Activated B cell treated with CpG ODN at 0.5 μM for 24 hours (primary cell): ENCODE measurements around the gene REEP6. TPM values are rescaled to one million over a fixed set of nuclear protein-coding genes. Genes with fewer than 3 reads are reported as not detected.
A peak's percentile ranks its signal among the peaks of the same experiment; 100 is the strongest.

Source experiments
- ATAC-seq: fragments of 200-7000 bp; cut with Tn5 transposase; one replicate; pipeline ENCODE4 v1.10.0; 2021; ENCODE audit warnings: low read depth, mild to moderate bottlenecking, moderate library complexity
- CTCF ChIA-PET: fragments of 350-600 bp; sonication (Branson Sonifier 250); formaldehyde crosslinking; loops from one replicate; lab custom pipeline; 2021; ENCODE audit warnings: antibody characterized with exemption; lab: Charles Lee
- POLR2A ChIA-PET: fragments of 350-600 bp; sonication (Branson Sonifier 250); formaldehyde crosslinking; loops from one replicate; lab custom pipeline; 2021; ENCODE audit warnings: antibody characterized with exemption; lab: Charles Lee
- DNase-seq: peaks from one replicate; pipeline ENCODE4 v3.0.0; 2022
- H3K27ac Mint-ChIP-seq: one replicate; pipeline ENCODE4 v1.8.0; 2020; ENCODE audit warnings: mixed read lengths
- H3K27me3 Mint-ChIP-seq: one replicate; pipeline ENCODE4 v1.8.0; 2021; ENCODE audit warnings: mixed read lengths
- H3K36me3 Mint-ChIP-seq: one replicate; pipeline ENCODE4 v1.8.0; 2021; ENCODE audit warnings: low read depth, mixed read lengths
- H3K4me1 Mint-ChIP-seq: one replicate; pipeline ENCODE4 v1.8.0; 2021; ENCODE audit warnings: mixed read lengths
- H3K4me3 Mint-ChIP-seq: one replicate; pipeline ENCODE4 v1.8.0; 2020; ENCODE audit warnings: mild to moderate bottlenecking, mixed read lengths
- H3K9me3 Mint-ChIP-seq: one replicate; pipeline ENCODE4 v1.8.0; 2020; ENCODE audit warnings: mixed read lengths
- intact Hi-C: fragments of 100-400 bp; cut with micrococcal nuclease; formaldehyde crosslinking; loops from one replicate; pipeline ENCODE4 v1.15.1; 2024
- total RNA-seq: library from RNA; stranded (reverse); gene quantifications from 2 replicates; pipeline ENCODE4 v1.2.3, GENCODE V29; 2022
- TF ChIP-seq, protein P1 (sequence below): fragments of 200-600 bp; IDR thresholded peaks from one replicate; pipeline ENCODE4 v1.8.0; 2022; ENCODE audit warnings: antibody characterized with exemption, mild to moderate bottlenecking

Gene REEP6
- total RNA-seq, 1 donor from 2014 or later, result 1.1 TPM

GRCh38 chr19:1512671-1513498 lies 21.9 kb downstream of the REEP6 start, which contains the start of gene ADAMTSL5:
Gene ADAMTSL5, minus strand, starts transcription at chr19:1513019. Its CDS starts 2,076 bp downstream, at chr19:1510943.
- Mint-ChIP-seq H3K4me3 (peak within 1 kb of the TSS; percentile 24), H3K4me1 (peaks cover 7% of the 10 kb centered on the region), H3K9me3 (no peaks in the 10 kb centered on the region), H3K27ac (peak within 1 kb of the TSS; percentile 0), H3K27me3 (peaks cover 36% of the 10 kb centered on the region), H3K36me3 (no peaks in the 10 kb centered on the region)
- DNase-seq (peak; percentile 39), ATAC-seq (peak; percentile 73)
- TF ChIP-seq, protein P1, sequence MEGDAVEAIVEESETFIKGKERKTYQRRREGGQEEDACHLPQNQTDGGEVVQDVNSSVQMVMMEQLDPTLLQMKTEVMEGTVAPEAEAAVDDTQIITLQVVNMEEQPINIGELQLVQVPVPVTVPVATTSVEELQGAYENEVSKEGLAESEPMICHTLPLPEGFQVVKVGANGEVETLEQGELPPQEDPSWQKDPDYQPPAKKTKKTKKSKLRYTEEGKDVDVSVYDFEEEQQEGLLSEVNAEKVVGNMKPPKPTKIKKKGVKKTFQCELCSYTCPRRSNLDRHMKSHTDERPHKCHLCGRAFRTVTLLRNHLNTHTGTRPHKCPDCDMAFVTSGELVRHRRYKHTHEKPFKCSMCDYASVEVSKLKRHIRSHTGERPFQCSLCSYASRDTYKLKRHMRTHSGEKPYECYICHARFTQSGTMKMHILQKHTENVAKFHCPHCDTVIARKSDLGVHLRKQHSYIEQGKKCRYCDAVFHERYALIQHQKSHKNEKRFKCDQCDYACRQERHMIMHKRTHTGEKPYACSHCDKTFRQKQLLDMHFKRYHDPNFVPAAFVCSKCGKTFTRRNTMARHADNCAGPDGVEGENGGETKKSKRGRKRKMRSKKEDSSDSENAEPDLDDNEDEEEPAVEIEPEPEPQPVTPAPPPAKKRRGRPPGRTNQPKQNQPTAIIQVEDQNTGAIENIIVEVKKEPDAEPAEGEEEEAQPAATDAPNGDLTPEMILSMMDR, result no peak
- ChIA-PET POLR2A (no interaction called here), CTCF (no interaction called here)
- intact Hi-C loops, result loop anchor here (2.0 kb wide), 2 partner anchors 42 to 74 kb away; partner anchors contain the start of gene RPS15

DNA sequence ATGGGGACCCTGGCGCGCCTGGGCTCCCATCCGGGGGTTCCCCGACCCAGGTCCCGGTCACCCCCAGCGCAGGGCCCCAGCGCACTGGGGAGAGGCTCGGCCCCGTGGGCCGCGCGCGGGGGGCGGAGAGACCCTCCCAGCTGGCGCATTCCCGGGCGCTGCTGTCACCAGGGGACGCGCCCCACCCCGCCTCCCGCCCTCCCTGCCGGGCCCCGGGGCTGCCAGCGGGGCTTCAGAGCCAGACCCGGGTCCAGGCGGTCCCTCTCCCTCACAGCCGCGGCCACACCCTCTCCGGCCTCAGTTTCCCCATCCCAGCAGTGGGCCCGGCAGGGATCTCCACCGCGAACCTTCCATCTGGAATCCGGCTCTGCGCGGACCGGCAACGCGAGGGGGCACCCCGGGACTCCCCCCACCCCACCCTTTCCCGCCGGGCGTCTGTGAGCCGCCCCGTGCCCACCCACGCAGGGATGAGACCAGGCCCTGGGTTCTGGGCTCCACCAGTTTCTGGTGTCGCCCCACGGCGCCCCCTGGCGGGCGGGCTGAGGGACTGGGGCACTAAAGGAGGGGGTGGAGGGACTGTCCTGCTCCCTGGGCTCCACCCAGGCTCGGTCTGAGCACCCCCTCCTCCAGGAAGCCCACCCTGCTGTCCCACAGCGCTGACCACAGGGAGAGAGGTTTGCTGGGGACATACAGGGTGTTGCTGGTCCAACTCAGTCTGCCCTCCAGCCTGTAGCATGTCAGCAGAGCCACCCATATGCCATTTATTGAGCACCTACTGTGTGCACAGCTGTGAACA lies 22.7 kb downstream of the REEP6 start:
- no peak overlapping the region for H3K27ac Mint-ChIP-seq
- ATAC-seq, result peak; percentile 57
- ChIA-PET CTCF (no interaction called here), POLR2A (interaction anchor here (0.7 kb wide), 1 partner anchor 244 kb away, joined by 9 read pairs; no protein-coding TSS in a partner anchor)
- H3K9me3 Mint-ChIP-seq, result no peaks in the 10 kb centered on the region
- H3K4me3 Mint-ChIP-seq, result no peak overlapping the region
- H3K4me1 Mint-ChIP-seq, result peaks cover 5% of the 10 kb centered on the region
- peak; percentile 51 for DNase-seq
- peaks cover 43% of the 10 kb centered on the region for H3K27me3 Mint-ChIP-seq
- intact Hi-C loops, result loop anchor here (2.0 kb wide), 3 partner anchors 41 to 75 kb away; partner anchors contain the start of gene RPS15
- TF ChIP-seq, protein P1, result no peak
- no peaks in the 10 kb centered on the region for H3K36me3 Mint-ChIP-seq

DNA sequence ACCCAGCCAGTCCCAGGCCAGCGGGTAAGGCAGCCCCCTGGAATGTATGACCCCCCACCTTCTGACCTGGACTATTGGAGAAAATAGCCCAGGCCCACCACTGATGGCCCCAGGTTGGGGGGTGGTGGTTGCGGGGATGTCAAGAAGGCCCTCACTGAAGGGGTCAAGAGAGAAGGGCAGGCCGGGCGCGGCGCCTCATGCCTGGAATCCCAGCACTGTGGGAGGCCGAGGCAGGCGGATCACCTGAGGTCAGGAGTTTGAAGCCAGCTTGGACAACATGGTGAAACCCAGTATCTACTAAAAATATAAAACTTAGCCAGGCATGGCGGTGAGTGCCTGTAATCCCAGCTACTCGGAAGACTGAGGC lies 23.3 kb downstream of the REEP6 start:
- H3K27me3 Mint-ChIP-seq, result peaks cover 44% of the 10 kb centered on the region
- H3K9me3 Mint-ChIP-seq, result no peaks in the 10 kb centered on the region
- peaks cover 5% of the 10 kb centered on the region for H3K4me1 Mint-ChIP-seq
- no peaks in the 10 kb centered on the region for H3K36me3 Mint-ChIP-seq
- no peak overlapping the region for H3K27ac Mint-ChIP-seq
- no peak overlapping the region for H3K4me3 Mint-ChIP-seq
- no peak for ATAC-seq
- ChIA-PET CTCF (no interaction called here), POLR2A (interaction anchor here (0.7 kb wide), 1 partner anchor 245 kb away, joined by 9 read pairs; no protein-coding TSS in a partner anchor)
- DNase-seq, result no peak
- intact Hi-C loops, result loop anchor here (2.0 kb wide), 1 partner anchor 41 kb away; no protein-coding TSS in a partner anchor
- TF ChIP-seq, protein P1, result no peak

- H3K27me3 Mint-ChIP-seq, result peaks cover 39% of the 10 kb centered on the region
- intact Hi-C loops, result loop anchor here (2.0 kb wide), 1 partner anchor 40 kb away; no protein-coding TSS in a partner anchor
- H3K4me1 Mint-ChIP-seq, result peaks cover 5% of the 10 kb centered on the region
- CTCF ChIA-PET, result no interaction called here
- no peak overlapping the region for H3K4me3 Mint-ChIP-seq
- H3K36me3 Mint-ChIP-seq, result no peaks in the 10 kb centered on the region
- no peak overlapping the region for H3K27ac Mint-ChIP-seq
- POLR2A ChIA-PET, result interaction anchor here (0.6 kb wide), 1 partner anchor 281 kb away, joined by 4 read pairs; no protein-coding TSS in a partner anchor
- ATAC-seq (no peak), DNase-seq (no peak)
- TF ChIP-seq, protein P1, result no peak
- no peaks in the 10 kb centered on the region for H3K9me3 Mint-ChIP-seq
Measured at GRCh38 chr19:1514986-1515721, 24.2 kb downstream of the REEP6 start.
